DND-41 (cell line): ENCODE results near the gene SETDB1.

Experiments
- CTCF ChIP-seq: IDR thresholded peaks from 2 replicates; pipeline ENCODE4 v1.5.1; 2012; ENCODE audit warnings: borderline replicate concordance, low read length, moderate library complexity, mild to moderate bottlenecking; ENCODE audit not compliant: poor library complexity, severe bottlenecking; ENCODE audit errors: extremely low read depth
- EZH2 ChIP-seq: IDR thresholded peaks from 3 replicates; pipeline ENCODE4 v1.6.1; 2012; ENCODE audit warnings: borderline replicate concordance, low read depth, mild to moderate bottlenecking, moderate library complexity, low read length, inconsistent platforms; ENCODE audit not compliant: severe bottlenecking

DNA sequence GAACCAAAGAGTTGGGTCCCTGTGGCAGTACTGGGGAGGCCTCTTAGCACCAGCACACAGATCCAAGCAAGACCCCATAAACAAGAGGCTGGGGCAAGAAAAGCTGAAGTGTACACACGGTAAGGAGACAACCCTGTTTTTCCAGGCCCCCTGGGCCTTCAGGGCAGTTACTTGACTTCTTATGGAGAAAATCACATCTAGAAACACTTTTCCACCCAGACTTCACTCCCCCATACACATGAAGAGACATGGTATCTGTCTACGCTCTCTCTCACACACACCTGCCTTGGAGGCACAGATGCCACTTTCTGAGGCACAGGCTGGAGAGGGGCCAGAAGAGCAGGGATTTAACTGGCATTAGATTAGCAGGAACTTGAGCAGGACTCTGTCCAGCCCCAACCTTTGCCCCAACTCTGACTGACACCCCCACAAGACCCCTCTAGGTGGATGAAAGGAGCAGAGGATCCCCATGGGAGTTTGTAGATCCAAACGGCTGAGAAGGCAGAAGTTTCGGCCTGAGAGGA, 46.3 kb downstream of the SETDB1 start:
- TF ChIP-seq CTCF: no peak
- no peak for TF ChIP-seq EZH2
